Measurements from ENCODE around the gene C16orf96. TPM values are rescaled to one million over a fixed set of nuclear protein-coding genes. Genes with fewer than 3 reads are reported as not detected.

Gene C16orf96
- total RNA-seq, 6 experiments from 2014 or later: 0.06 to 0.24 (median 0.16) TPM; not detected in 1

- H3K36me3 ChIP-seq: no peaks in the 10 kb centered on the region
- WGBS (ENCODE audit: insufficient coverage, low coverage, low lambda C conversion rate, missing lambda C conversion rate): no CpG with 5 or more reads among the region's 39 CpGs
- H3K4me3 ChIP-seq: peak overlapping the region; percentile 84 to 99 (median 85)
- intact Hi-C loops (cut with DNase I): no loop called here
- H3K9me3 ChIP-seq: no peaks in the 10 kb centered on the region
- no peaks in the 10 kb centered on the region for H3K27me3 ChIP-seq
- TF ChIP-seq CTCF (IDR thresholded peaks at IDR 0.05) (no peak), POLR2A (IDR thresholded peaks at IDR 0.05) (no peak)
- ATAC-seq: no peak
- H3K27ac ChIP-seq: peak overlapping the region; percentile 90 to 98 (median 94)
- H3K4me1 ChIP-seq: peaks cover 0 to 69% (median 20%) of the 10 kb centered on the region in 4 donors
- peak in 1 of 3 donors; percentile 50 for DNase-seq
Measured at GRCh38 chr16:4615384-4616046, 59.4 kb downstream of the C16orf96 start.

- Histone ChIP-seq H3K36me3 (no peaks in the 10 kb centered on the region), H3K9me3 (no peaks in the 10 kb centered on the region), H3K27ac (peak overlapping the region; percentile 97 to 100 (median 98)), H3K27me3 (no peaks in the 10 kb centered on the region), H3K4me3 (peak overlapping the region; percentile 54 to 68 (median 60)), H3K4me1 (peaks cover 0 to 69% (median 22%) of the 10 kb centered on the region in 4 donors)
- ATAC-seq (peak; percentile 76 to 85 (median 78)), DNase-seq (peak; percentile 99 to 100 (median 99))
- WGBS (ENCODE audit: insufficient coverage, low coverage, low lambda C conversion rate, missing lambda C conversion rate): 0% methylated on average over 14 of the region's 57 CpGs
- intact Hi-C loops (cut with DNase I): no loop called here
- peak in 3 of 4 donors; percentile 40 to 47 (median 41) for TF ChIP-seq CTCF (IDR thresholded peaks at IDR 0.05)
- TF ChIP-seq POLR2A (IDR thresholded peaks at IDR 0.05): peak; percentile 92
Measured at GRCh38 chr16:4616047-4616811, 60.1 kb downstream of the C16orf96 start.

- Histone ChIP-seq H3K4me1 (peaks cover 0 to 58% (median 20%) of the 10 kb centered on the region in 4 donors), H3K9me3 (no peaks in the 10 kb centered on the region), H3K36me3 (no peaks in the 10 kb centered on the region), H3K27ac (peak overlapping the region; percentile 97 to 100 (median 98)), H3K4me3 (peak overlapping the region in 1 of 3 donors; percentile 60), H3K27me3 (no peaks in the 10 kb centered on the region)
- 73% methylated on average over 8 of the region's 8 CpGs for WGBS (ENCODE audit: insufficient coverage, low coverage, low lambda C conversion rate, missing lambda C conversion rate)
- TF ChIP-seq CTCF (IDR thresholded peaks at IDR 0.05) (no peak), POLR2A (IDR thresholded peaks at IDR 0.05) (no peak)
- ATAC-seq (no peak), DNase-seq (no peak)
- intact Hi-C loops (cut with DNase I): no loop called here
Measured at GRCh38 chr16:4617880-4618279, 61.7 kb downstream of the C16orf96 start.

GRCh38 chr16:4618645-4619418, 62.7 kb downstream of the C16orf96 start:
- peaks cover 0 to 52% (median 16%) of the 10 kb centered on the region in 4 donors for H3K4me1 ChIP-seq
- no peaks in the 10 kb centered on the region for H3K27me3 ChIP-seq
- H3K27ac ChIP-seq: peak overlapping the region; percentile 63 to 100 (median 97)
- no peak for TF ChIP-seq POLR2A (IDR thresholded peaks at IDR 0.05)
- TF ChIP-seq CTCF (IDR thresholded peaks at IDR 0.05): peak in 1 of 4 donors; percentile 20
- DNase-seq (peak in 2 of 3 donors; percentile 71 to 79), ATAC-seq (peak; percentile 5 to 33 (median 22))
- 46% methylated on average over 6 of the region's 8 CpGs for WGBS (ENCODE audit: insufficient coverage, low coverage, low lambda C conversion rate, missing lambda C conversion rate)
- intact Hi-C loops (cut with DNase I): no loop called here
- no peaks in the 10 kb centered on the region for H3K36me3 ChIP-seq
- peak overlapping the region in 1 of 3 donors; percentile 20 for H3K4me3 ChIP-seq
- no peaks in the 10 kb centered on the region for H3K9me3 ChIP-seq
